ENCODE measurements around the gene SETD7.
"Not testable (repeated sequence)": the region's sequence is repeated elsewhere in the genome, so short reads cannot be mapped to it uniquely, and the experiment has no call there.

SETD7 gene

GRCh38 chr4:139460565-139460964 lies 95.5 kb downstream of the SETD7 start:
- DNase-seq, result no peak

DNA sequence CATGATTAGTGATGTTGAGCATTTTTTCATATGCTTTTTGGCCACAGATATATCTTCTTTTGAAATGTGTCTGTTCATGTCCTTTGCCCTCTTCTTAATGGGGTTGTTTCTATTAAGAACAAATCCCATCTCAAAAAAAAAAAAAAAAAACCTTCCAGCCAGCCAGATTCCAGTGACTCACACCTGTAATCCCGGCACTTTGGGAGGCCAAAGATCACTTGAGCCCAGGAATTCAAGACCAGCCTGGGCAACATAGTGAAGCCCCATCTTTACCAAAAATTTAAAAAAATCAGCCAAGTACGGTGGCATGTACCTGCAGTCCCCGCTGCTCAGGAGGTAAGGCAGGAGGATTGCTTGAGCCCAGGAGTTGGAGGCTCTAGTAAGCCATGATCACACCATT lies 97.0 kb downstream of the SETD7 start:
- DNase-seq, result no peak

DNA sequence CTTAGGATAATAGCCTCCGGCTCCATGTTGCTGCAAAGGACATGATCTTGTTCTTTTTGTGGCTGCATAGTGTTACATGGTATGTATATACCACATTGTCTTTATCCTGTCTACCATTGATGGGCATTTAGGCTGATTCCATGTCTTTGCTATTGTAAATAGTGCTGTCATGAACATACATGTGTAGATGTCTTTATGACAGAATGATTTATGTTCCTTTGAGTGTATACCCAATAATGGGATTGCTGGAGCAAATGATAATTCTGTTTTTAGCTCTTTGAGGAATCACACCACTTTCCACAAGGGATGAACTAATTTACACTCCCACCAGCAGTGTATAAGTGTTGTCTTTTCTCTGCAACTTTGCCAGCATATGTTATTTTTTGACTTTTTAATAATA lies 97.5 kb downstream of the SETD7 start:
- no peak for DNase-seq

GRCh38 chr4:139457318-139457717 lies 98.7 kb downstream of the SETD7 start:
- DNase-seq, result no peak

- no peak for DNase-seq
These were observed 100.9 kb downstream of the SETD7 start for GRCh38 chr4:139455126-139455538.

DNA sequence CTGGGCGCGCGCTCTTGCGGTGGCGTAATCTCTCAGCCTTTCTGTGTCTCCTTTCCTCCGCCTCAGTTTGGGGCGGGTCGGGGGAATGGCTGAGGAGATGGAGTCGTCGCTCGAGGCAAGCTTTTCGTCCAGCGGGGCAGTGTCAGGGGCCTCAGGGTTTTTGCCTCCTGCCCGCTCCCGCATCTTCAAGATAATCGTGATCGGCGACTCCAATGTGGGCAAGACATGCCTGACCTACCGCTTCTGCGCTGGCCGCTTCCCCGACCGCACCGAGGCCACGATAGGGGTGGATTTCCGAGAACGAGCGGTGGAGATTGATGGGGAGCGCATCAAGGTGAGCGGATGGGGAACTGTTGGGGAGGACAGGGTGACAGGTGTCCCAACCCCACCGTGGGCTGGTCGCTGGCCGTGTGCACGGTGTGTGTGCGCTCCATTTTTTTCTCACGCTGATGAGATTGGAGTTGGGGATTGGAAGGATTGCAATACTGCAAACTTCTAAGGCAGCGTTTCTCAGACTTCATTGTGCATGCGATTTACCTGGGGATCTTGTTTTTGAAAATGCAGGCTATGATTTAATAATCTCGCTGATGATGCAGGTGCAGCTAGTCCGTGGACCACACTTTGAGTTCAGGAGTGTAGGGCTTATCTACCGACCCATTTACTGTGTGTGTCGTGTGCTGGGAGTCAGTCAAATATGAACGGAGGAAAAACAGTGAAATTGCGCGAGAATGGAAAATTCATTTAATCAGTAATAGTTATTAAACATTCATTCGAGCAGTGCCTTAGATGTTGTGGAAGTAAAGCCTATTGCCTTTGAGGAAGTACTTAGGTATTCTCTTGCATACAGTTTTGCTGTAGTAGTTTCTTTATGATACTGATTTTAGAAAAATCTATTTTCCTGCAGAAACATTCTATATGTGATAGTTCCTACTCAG lies 101.6 kb downstream of the SETD7 start, which contains the start of gene RAB33B:
Gene RAB33B, plus strand, starts transcription at position 11 of the 935 bp plus-strand sequence. Its CDS starts 75 bp downstream, at position 86.
- DNase-seq, result no peak

DNA sequence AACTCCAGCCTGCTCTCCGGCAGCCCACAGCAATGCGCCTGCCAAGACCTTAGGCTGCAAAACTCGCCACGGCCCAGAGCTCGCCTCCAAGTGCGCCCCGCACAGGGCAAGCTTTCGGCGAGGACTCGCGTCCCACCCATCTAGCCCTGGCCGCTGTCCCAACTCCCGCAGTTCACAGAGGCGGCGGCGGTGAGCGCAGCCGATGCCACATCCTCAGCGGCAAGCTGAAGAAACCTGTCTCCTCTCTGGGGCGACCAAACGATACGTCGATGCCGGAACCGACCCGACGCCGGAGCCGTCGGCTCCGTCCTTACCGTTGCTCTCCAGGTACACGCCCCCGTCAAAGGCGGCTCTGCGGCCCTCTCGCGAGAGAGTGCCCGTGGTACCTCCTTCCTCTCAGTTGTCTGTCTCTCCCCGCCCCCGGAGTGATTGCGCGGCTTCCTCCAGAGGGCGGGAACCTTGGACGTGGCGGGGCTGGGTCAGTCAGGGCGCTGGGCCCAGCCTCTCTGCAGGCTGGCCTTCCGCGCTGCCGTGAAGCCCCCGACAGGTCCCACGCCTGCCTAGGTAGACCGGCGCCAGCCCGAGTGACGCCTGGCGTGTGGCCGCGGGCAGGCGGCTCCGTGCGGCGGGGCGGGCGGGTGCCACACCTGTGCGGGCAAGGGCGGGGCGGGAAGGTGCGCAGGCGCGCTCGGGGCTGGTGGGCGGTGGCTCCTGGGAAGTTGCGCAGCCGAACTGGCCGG lies 102.5 kb downstream of the SETD7 start:
- peak; percentile 80 for DNase-seq

DNA sequence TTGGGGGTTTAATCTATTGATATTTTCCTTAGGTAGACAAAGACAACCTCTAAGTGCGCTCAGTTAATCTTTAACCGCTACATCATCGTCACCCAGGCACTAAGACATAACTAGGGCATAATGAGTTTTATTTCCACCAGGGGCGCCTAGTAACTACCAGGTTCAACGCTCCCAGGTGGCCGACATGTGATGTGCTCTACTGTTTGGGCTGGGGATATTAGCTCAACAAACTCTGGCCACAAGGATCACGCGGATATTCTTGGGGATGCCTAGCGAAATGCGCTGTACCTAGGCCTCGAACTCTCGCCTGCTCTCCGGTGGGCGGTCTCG lies 103.0 kb downstream of the SETD7 start:
- peak; percentile 27 for DNase-seq

DNA sequence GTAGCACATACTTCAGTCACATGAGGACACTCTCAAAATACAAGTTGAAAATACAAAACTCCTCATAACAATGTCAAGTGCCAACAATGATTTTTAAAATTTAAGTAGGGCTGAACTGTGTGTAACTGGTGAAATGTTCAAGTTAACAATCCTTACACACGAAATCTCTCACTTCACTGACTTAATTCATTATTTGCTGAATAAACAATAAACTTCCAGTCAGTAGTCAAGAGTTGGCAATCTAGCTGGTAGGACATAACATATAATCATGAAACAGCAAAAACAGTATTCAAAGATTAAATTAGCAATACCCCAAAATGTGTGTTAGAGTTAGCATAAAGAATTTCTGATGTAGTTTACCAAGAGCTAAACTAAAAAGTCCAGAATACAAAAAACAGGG lies 104.0 kb downstream of the SETD7 start:
- no peak for DNase-seq

DNA sequence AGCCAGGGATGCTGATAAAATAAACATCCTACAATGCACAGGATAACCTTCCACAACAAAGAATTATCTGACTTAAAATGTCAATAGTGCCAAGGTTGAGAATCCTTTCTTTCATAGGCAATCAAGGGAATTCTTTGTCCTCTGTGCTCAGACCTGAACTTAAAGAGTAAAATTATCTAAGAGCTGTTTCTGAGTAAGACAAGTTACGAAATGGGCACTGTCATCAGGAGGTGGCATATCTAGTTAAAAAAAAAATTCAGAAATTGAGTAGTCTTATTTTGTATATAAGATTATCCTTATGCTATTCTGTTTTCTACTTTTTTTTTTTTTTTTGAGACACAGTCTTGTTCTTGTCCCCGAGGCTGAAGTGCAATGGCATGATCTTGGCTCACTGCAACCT lies 105.4 kb downstream of the SETD7 start:
- DNase-seq, result no peak

- not testable (repeated sequence) for DNase-seq
These were observed 108.9 kb downstream of the SETD7 start for GRCh38 chr4:139447078-139447477.
